CD4-positive, alpha-beta T cell treated with Interleukin-17A for 1 hour (primary cell): ENCODE results near the gene IL27RA.

ENCODE experiments used
- DNase-seq: peaks from one replicate; pipeline ENCODE4 v3.0.0-alpha.2; 2020

IL27RA gene

DNA sequence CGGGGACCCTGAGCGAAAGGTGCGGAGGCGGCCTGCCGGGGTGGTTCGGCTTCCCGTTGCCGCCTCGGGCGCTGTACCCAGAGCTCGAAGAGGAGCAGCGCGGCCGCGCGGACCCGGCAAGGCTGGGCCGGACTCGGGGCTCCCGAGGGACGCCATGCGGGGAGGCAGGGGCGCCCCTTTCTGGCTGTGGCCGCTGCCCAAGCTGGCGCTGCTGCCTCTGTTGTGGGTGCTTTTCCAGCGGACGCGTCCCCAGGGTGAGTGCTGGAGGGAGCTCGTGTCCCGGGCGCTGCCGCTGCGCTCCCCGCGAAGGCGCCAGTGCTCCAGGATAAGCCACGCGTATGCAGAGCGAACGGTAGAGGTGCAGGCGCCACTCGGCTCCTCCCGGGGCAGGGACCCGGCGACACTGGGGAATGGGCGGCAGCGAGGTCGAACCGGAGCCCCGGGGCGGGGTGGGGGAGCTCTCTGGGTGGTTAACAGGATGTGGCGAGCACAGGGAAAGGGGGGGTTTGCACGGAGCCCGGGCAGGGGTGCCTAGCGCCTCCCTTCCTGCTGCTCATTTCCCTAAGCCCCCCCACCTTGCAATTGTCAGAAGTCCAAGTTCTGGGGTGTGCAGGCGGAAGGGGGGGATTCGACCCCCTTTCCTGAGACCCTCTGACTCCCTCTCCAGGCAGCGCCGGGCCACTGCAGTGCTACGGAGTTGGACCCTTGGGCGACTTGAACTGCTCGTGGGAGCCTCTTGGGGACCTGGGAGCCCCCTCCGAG is at the start of gene IL27RA:
Gene IL27RA (plus strand): TSS at position 44 of the 762 bp plus-strand sequence. CDS start 111 bp downstream, at position 155.
- DNase-seq = peak; percentile 88

DNA sequence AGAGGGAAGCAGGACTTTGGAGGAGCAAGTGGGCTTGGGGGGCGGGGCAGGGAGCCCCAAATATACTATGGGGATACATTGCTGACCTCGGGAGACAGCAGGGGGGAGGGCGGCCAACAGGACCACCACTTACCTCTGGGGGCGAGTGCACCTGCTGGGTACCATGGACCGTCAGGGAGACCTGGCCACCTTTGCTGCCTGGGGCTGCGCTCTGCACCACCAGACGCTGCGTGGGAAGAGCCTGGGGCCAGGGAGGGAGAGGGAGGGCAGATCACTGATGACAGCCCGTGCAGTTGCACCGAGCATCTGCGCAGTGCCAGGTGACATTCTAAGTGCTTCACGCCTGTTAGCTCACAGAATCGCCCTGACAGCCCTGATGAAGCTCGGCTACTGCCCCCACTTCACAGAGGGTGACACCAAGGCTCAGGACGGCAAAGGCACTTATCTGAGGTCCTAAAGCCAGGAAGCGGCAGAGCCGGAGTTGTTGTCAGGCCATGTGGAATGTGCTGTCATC is 49.5 kb upstream of the IL27RA start:
- no peak for DNase-seq

DNA sequence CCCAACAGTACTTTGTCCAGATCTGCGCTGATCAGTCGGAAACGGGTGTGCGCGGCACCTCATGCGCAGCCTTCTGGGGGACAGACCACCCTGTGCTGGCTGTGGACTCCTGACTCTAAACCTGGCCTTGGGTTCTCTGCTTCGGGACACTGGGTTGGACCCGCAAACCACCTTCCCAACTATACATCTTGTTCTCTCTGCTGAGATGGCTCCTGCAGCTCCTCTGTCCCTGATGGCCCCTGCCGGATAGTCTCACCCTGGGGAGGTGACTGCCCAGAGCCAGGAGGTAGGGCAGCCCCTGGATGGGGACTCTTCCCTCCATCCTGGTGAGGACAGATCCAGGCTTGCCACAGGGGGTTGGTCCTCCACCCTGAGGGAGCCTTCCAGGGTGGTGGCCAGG is 48.8 kb upstream of the IL27RA start:
- no peak for DNase-seq

DNA sequence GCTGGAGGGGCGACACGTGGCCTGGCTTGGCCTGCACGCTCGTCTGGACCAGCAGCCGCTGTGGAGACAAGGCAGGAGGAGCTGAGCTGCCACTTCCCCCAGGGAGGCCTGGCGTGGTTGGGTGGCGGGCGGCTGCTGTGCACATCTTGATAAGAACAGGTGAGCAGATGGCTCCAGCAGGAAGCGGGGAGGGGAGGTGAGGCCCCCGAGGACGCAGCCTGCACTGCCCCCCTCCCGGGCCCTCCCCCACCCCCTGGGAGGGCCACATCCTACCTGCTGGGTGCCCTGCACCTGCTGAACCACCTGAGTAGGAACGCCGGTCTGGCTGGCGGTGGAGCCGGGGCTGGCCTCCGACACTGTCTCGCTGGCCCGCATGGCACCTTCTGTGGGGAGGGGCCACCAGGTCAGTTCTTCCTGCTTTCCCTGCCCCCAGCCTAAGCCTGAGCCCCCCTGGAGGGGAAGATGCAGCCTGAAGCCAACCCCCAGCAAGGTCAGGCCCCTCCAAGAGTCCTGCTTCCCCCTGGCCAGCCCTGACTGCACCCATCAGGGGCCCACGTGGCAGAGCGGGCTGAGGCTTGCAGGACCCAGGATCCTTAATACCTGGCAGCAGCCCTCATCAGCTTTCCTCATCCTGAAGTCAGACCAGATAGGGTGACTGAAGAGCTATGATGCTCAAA is 48.2 kb upstream of the IL27RA start:
- DNase-seq = peak; percentile 58

DNA sequence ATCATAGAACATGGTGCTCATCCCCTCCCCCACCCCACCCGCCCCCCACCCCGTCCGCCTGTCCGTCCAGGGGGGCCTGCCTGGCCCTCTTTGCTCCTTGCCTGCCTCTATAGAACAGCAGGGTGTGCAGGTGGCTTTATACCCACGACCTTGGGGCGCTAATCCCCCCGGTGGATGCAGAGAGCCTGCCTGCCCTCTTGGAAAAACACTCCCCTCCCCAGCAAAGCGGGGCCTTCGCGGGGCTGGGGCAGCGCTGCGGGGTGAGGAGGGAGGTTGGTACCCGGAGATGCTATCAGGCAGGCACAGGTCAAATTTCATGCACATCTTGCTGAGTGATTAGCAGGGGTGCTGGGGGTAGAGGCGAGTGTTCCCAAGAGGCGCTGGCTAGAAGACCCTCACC is 47.4 kb upstream of the IL27RA start:
- no peak for DNase-seq

DNA sequence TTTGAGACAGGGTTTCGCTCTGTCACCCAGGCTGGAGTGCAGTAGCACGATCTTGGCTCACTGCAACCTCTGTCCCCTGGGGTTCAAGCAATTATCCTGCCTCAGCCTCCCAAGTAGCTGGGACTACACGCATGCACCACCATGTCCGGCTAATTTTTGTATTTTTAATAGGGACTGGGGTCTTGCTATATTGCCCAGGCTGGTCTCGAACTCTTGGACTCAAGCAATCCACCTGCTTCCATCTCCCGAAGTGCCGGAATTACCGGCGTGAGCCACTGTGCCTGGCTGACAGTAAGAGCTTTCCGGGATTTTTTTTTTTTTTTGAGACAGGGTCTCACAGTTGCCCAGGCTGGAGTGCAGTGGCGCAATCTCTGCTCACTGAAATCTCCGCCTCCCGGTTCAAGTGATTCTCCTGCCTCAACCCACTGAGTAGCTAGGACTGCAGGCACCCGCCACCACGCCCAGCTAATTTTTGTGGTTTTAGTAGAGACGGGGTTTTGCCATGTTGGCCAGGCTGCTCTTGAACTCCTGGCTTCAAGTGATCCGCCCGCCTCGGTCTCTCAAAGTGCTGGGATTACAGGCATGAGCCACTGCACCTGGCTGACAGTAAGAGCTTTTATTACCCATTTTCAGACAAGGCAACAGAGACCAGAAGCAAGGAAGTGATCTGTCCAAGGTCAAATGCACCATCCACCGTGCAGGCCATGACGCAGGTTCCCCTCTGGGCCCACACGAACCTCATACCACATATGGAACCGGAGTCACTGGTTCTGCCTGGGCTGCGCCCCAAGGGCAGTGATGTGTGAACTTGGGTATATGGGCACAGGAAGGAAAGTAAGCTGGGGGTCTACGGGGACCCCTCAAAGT is 46.5 kb upstream of the IL27RA start:
- DNase-seq = peak; percentile 49

DNA sequence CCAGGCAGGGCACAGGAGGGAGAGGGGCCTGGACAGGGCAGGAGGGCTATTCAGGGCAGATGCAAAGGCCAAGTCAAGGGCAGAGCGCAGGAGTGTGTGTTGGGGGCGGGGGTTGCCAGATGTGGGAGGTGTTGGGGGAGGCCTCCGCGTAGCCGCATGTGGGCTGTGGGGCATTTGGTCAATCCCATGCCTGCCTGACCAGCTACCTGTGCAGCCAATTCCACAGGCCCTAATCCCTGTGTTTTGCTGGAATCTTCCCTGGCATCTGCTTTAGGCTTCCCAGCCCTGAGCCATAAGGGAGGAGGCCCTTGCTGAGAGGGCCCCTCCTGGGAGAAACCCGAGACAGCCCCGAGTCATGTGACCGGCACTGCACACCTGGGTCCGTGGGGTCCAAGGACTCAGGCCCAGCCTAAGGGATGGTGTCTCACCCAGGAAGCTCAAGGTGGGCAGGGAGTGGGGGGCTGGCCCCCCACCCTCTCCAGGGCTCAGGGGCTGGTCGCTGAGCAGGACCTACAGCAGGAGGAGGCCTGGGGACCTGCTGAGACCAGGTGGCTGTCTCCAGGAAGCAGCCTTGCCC is 45.7 kb upstream of the IL27RA start:
- DNase-seq = no peak

DNA sequence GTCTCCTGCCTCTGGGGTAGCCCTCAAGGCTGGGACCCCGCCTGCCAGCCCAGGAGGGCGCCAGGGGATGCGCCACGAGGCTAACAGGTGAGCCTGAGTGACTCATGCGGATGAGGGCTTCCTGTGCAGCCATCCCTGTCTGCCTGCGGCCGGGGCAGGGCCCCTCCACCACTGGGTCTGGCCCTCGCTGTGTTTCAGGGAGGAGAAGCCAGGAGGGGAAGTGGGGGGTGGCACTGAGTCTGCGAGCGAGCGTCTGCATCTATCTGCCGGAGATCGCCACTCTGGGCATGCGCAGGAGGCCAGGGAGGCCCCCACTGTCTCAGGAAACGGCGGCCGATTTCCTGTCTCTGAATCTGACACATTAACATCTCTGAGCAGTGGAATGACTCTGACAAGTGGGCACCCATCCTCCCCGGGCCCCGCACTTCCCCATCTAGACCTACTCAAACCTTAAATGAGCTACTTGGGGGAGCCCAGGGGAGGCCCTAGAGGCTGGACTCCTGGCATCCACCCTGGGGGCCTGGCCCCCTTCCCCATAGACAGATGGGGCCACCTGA is 45.1 kb upstream of the IL27RA start:
- DNase-seq = peak; percentile 99

DNA sequence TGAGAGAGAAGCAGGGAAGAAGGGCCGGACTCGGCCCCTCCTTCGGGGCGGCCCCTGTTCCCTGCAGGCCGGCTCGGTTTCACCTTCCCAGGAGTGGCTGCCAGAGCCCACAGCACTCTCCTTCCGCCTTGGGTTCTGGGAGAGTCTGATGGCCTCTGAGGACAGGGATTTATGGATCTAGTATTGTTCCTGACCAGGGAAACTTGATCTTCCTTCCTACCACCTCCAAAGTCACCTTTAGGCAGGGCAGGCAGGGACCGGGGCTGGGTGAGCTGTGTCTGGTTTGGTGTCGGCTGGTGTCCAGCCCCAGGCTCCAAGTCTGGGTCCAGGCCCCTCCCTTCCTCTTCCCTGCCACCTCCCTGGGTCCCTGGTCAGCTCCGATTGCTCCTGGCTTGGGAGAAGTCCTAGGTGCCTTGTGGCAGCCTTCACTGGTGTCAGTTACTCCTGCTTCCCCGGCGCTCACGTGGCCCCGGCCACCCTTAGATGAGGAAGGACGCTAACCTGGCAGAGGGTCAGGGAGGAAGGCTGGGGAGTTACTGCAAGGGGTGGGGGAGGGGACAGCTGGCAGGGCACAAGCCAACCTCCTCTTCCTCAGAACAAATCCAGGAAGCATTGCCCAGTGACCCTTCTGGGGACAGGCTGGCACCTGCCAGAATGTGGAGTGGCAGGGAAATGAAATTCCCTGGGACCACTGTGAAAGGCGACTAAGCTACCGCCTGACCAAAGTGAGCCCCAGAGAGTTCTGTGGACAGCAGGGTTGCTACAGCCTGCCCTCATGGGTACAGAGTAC is 44.3 kb upstream of the IL27RA start:
- DNase-seq = peak; percentile 13

DNA sequence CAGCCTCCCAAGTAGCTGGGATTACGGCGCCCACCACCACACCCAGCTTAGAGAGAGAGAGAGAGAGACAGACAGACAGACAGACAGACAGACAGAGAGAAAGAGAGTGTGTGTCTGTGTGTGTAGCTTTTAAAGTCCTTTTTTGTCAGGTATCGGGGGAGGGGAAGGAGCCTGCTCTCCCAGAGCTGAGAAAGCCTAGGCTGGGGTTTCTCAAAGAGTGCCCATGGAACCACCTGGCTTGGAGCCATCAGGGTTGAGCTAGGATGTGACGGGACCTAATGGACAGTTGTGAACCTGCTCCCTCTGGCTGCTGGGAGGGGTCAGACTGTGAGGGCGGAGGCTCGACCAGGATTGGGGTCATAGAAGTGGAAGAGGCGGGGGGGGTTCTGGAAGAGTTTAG is 42.1 kb upstream of the IL27RA start:
- DNase-seq = no peak

DNA sequence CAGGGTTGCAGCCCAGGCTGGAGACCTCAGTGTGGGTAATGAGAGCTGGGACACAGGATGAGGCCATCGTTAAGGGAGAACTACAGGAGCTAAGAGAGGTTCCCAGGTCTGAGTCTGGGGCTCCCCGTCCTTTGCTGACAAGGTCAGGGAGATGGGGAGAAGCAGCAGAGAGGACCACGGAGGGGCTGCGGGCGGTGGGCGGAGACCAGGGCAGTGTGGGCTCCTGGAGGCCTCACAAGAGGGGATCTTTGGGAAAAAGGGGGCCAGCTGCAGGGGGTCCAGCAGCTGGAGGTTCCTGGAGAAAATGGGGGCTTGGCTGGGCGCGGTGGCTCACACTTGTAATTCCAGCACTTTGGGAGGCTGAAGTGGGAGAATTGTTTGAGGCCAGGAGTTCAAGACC is 41.5 kb upstream of the IL27RA start:
- no peak for DNase-seq

DNA sequence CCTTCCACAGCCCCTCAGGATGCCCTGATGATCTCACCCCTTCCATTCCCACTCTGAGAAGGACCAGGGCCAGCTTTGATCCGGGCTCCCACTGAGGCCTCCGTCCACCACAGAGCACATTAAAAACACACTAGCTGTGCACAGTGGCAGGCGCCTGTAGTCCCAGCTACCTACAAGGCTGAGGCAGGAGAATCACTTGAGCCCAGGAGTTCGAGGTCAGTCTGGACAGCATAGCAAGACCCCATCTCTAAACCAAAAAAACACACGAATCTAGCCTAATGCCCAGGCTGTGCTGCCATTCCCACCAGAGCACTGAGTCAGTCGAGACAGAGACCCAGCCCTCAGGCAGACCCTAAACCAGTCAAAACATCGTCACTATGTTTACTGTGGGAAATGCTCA is 39.5 kb upstream of the IL27RA start:
- no peak for DNase-seq

DNA sequence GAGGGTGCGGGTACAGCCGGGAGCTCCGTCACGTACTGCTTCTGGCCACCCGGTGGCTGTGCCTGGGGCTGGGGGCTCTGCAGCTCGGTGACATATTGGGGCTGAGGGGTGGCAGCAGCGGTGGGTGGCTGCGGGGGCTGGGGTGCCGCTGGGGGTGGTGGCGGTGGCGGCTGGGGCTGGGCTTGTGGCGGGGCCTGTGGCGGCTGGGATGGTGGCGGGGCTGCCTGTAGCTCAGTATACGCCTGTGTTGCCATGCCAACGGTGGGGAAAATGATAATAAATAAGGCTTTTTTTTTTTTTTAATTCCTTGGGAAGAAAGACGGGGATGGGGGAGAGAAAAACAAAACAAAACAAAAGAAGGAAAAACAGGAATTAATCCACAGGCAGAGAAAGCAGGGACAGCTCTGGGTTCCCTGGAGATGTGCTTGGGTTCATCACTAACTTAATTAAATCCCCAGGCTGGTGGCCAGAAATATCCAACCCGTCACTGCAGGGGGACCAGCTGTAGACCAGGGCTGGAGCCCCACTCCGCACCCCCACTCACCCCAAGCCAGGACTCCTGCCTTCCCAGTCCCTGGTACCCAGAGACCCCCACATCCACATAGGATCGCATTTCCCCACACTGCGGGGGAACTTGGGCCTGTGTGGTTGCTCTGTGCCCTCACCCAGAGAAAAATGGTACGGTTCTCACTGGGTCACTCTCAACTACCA is 37.8 kb upstream of the IL27RA start:
- DNase-seq = peak; percentile 23

DNA sequence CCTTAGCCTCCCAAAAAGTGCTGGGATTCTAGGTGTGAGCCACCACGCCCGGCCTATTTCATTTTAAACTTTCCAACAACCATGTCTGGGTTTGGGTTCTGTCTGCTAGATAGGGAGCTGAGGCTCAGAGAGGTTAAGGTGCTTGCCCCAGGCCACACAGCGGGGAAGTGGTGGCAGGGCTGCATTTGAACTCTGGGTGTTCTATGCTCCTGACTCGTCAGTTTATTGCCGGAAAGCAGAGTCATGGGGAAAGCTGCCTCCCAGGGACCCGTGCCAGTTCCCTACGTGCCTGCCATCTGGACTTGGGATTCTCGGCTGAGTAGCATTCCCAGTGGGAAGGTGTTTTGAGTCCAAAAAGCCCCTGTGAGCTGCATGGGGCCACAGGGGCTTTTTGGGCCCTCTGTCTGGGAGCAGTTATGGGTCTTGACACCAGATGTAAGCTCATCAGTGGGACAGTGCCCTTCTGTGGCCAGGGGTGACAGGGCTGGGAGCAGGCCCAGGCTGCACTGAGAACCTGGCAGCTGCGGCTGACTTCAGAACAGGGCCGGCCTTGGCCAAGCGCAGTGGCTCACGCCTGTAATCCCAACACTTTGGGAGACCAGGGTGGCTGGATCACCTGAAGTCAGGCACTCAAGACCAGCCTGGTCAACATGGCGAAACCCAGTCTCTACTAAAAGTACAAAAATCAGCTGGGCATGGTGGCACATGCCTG is 36.4 kb upstream of the IL27RA start:
- no peak for DNase-seq

DNA sequence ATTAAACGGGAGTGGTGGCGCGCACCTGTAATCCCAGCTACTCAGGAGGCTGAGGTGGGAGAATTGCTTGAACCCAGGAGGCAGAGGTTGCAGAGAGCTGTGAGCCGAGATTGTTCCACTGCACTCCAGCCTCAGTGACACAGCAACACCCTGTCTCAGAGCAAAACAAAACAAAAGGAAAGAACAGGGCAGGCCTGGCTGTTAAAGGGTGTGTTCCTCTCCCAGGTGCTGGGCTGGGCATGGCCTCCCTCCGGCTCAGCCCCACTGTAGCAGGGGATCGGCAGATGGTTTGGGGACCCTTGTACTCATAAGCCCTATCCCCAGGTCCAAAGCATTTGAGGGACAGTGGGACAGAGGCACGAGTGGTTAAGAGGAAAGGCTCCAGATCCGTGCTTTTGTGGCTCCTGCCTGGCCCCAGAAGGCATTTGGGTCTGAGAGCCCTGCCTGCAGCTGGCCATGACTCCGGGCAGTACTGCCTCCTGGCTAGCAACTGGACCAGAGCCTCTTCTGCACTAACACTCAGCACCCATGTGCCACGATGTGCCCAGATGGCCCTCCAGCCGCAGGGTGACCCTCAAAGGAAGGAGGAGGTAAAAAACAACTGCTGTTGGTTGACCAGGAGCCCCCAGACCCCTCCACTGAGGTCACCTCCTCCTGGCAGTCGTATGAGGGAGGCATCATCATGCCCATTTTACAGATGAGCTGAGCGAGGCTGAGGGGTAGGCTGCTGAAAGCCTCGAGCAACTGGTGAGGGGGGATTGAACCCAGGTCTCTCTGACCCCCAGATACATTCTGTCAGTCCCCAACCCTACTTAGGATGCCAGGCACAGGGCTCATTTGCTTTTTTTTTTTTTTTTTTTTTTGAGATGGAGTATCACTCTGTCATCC is 35.4 kb upstream of the IL27RA start:
- no peak for DNase-seq

DNA sequence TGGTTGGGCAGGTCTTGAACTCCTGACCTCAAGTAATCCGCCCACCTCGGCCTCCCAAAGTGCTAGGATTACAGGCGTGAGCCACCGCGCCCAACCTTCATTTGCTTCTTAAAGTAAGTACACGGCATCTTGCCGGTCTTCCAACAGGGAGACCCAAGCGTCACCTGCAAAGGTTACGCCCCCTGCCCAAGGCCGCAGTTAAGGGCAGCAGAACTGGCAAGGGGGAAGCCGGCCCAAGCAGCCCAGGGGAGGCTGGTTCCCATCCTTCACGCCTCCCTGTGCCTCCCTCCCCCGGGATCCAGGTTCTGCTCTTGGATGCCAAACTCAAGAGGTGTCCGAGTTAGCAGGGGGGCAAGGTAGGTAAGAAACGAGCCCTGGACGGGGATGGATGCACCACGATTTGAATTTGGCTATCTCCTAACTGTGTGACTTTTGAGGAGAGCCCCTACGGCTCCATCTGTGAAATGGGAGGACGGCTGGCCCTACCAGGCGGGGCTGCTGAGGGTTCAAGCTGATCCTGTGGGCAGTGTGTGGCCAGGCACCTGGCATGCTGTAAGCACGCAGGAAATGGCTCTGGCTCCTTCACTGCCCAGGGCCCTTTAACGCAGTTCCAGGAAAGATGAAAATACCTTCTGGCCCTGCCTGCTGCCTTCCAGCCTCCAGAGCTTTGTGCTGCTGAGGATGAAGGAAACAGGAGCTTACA is 34.5 kb upstream of the IL27RA start:
- DNase-seq = no peak

DNA sequence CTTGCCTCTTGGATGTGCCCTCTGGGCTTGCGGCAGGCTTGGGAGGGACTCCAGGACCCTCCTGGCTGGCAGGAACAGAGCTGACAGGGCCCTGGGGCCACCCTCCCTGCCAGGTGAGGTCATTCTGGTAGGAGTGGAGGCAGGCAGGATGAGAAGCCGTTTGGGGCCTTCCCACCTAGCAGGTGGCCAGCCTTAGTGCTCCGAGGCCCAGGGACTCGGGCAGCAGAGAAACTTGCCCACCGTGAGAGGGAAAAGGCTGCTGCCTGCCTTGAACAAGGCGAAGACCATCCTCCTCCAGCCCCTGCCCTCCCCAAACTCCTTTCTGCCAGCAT is 34.0 kb upstream of the IL27RA start:
- no peak for DNase-seq

DNA sequence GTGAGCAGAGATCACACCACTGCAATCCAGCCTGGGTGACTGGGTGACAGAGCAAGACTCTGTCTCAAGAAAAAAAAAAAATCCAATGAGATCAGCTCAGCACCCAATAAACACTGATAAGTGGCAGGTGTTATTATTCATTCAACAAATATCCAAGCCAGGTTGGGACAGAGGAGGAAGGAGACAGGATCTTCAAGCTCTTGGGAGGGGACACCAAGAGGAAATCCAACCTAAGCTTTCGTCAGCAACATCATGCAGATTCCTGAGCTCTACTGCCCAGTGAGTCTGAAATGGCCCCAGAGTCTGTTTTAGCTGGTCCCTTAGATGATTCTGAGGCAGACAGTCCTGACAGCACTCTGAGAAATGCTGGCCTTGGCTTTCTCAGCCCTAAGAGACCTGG is 33.1 kb upstream of the IL27RA start:
- DNase-seq = no peak

DNA sequence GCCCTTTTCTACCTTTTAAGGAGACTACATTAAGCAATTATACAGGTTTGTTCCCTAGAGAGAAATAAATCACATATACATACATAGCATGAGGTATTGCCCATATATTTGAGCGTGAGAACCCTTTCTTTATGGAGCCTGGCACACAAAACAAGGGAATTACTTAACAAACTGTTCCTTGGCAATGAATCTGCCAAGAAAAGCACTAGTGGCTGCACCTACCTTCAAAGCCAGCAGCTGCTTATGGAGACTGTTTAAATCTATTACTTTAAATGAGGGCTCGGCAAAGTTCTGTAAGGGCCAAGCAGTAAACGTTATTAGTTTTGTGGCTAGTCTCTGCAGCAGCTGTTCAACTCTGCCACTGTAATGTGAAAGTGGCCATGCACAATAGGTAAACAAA is 32.5 kb upstream of the IL27RA start:
- no peak for DNase-seq
